Epithelial cell of esophagus (primary cell): ENCODE data around the gene GRIN1.

Experiments used
- DNase-seq: peaks from one replicate; pipeline ENCODE4 v3.0.0; 2010; ENCODE audit warnings: low read depth
- H3K4me3 ChIP-seq: 2 replicates; pipeline ENCODE4 v1.5.1; 2011; ENCODE audit warnings: mild to moderate bottlenecking, low read length, control low read depth
- TF ChIP-seq, protein P1 (sequence below): IDR thresholded peaks from 2 replicates; pipeline ENCODE4 v1.5.1; 2011; ENCODE audit warnings: low read depth, mild to moderate bottlenecking, low read length, control low read depth, inconsistent platforms; ENCODE audit not compliant: insufficient read depth; ENCODE audit errors: missing control alignments

The GRIN1 gene

DNA sequence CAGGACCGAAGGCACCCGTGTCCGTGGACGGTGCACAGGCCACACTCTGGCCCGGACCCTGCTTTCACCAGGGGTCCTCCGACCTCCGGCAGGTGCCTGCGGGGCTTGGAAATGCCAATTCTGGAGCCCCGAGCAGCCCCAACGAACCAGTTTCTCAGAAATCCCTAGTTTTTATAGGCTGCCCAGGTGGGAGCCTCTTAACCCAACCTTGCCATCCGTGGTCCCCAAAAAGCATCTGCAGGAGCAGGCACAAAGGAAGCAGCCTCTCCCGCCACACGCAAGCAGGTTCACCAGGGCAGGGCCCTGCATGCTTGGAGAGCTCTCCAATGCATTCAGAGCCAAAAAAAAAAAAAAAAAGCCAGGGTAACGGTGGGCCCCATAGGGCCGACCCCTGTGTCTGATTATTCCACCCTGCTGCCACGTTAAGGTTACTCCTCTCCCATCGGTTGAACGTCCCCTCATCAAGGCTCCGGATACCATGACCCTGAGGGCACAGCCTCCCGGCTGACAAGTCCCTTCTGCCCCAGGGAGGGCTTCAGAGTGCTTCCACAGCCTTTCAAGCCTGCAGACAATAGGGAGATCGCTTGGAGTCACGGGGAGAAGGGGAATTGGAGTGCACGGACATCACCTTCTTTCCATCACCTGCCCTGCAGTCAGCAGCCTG is 62.4 kb downstream of the GRIN1 start:
- peak overlapping the region; percentile 64 for H3K4me3 ChIP-seq
- TF ChIP-seq, protein P1, sequence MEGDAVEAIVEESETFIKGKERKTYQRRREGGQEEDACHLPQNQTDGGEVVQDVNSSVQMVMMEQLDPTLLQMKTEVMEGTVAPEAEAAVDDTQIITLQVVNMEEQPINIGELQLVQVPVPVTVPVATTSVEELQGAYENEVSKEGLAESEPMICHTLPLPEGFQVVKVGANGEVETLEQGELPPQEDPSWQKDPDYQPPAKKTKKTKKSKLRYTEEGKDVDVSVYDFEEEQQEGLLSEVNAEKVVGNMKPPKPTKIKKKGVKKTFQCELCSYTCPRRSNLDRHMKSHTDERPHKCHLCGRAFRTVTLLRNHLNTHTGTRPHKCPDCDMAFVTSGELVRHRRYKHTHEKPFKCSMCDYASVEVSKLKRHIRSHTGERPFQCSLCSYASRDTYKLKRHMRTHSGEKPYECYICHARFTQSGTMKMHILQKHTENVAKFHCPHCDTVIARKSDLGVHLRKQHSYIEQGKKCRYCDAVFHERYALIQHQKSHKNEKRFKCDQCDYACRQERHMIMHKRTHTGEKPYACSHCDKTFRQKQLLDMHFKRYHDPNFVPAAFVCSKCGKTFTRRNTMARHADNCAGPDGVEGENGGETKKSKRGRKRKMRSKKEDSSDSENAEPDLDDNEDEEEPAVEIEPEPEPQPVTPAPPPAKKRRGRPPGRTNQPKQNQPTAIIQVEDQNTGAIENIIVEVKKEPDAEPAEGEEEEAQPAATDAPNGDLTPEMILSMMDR, result no peak
- DNase-seq, result no peak

DNA sequence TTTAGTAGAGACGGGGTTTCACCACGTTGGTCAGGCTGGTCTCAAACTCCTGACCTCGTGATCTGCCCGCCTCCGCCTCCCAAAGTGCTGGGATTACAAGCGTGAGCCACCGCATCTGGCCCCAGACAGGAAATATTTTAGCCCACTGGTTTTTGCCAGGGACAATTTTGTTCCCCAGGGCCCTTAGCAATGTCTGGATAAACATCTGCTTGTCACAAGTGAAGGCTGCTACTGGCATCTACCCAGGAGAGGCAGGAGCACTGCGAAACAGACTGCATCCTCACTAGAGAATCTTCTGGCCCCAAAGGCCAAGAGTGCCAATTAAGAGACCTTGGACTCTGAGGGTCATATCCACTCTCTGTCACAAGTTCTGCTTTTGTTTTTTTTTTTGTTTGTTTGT is 64.0 kb downstream of the GRIN1 start:
- no peak for DNase-seq
- no peak overlapping the region for H3K4me3 ChIP-seq
- TF ChIP-seq, protein P1, result no peak

DNA sequence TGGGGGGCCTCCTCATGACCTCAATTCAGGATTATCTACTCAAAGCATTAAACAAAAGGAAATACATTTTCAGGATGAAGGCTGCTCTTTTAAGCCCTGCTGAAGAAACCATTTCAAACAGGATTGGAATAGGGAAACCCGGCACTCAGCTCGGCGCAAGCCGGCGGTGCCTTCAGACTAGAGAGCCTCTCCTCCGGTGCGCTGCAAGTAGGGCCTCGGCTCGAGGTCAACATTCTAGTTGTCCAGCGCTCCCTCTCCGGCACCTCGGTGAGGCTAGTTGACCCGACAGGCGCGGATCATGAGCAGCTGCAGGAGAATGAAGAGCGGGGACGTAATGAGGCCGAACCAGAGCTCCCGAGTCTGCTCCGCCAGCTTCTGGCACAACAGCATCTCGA is 65.8 kb downstream of the GRIN1 start:
- peak overlapping the region; percentile 97 for H3K4me3 ChIP-seq
- DNase-seq, result no peak
- TF ChIP-seq, protein P1, result no peak

DNA sequence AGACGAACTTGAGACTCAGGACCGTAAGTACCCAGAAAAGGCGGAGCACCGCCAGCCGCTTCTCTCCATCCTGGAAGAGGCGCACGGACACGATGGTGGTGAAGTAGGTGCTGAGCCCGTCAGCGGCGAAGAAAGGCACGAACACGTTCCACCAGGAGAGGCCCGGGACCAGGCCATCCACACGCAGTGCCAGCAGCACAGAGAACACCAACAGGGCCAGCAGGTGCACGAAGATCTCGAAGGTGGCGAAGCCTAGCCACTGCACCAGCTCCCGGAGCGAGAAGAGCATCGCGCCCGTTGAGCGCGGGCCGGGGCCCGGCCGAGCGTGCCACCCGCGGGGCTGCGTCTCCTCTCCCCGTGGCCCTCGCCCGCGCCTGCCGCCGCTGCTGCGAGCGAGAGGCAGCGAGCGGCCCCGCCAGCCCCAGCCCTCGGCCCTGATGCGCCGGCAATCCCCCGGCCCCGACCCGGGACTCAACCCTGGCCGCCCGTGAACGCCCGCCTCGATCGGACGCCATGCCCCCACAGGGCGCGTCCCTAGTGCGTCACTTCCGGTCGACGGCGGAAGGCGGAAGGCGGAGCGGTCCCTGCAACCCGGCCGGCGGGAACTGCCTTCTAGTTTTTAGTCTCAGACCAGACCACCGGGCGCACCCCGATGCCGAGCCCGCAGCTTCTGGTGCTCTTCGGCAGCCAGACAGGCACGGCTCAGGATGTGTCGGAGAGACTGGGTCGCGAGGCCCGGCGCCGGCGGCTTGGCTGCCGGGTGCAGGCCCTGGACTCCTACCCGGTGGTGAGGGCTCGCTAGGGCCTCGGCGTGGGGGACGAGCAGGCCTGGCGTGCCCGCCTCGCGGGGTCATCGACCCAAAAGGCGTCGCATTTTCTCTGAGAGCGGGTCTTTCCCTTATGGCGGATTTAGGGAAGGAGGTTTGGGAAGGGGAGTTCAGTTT is 66.4 kb downstream of the GRIN1 start, which contains the start of the genes NDOR1 and TMEM203:
Gene NDOR1, plus strand, starts transcription at position 575 of the 944 bp plus-strand sequence. Its CDS starts 78 bp downstream, at position 653.
Gene TMEM203, minus strand, starts transcription at position 523 of the 944 bp plus-strand sequence. Its CDS starts 234 bp downstream, at position 289.
- TF ChIP-seq, protein P1, result no peak
- H3K4me3 ChIP-seq, result peak within 1 kb of the TSS; percentile 97
- peak; percentile 89 for DNase-seq

DNA sequence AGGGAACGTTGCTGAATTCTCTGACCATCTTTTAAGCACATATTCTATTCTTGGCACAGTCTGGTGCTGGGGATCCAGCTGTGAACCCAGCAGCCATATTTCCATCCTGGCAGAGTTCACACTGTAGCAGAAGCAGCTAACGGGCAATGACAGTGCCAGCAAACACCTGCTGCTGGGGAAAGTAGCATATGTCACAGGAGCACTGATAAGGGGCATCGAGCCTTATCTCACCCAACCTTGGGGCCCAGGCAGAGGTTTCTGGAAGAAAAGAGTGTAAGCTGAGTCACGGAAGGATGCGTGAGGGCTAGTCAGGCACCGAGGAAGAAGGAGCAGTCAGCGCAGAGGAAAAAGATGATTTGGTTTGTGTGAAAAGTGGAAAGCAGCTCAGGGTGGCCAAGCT is 67.6 kb downstream of the GRIN1 start:
- peak overlapping the region; percentile 97 for H3K4me3 ChIP-seq
- TF ChIP-seq, protein P1, result no peak
- no peak for DNase-seq

DNA sequence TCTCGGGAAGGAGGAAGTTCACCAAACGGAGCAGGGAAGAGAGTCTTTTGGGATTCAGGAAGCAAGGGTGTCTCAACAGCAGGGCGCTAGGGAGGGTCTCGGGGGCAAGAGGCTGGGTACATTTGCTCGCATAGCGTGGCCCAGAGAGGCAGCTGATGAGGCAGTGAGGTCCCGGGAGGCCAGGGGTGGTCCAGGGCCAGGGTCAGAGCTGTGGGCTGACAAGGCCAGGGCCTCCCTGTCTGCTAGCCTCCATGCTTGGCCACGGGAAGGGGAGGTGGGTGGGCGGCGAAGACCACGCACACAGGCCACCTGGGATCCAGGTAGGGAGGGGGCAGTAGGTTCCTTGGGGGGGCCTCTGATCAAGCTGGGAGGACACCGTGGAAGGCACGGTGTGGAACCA is 72.6 kb downstream of the GRIN1 start:
- TF ChIP-seq, protein P1, result no peak
- no peak overlapping the region for H3K4me3 ChIP-seq
- no peak for DNase-seq
